HepG2 (cell line): ENCODE data around the gene FIGNL1. TPM values are rescaled to one million over a fixed set of nuclear protein-coding genes. Genes with fewer than 3 reads are reported as not detected.

Experiments used
- CTCF ChIP-seq: sonication (generic); formaldehyde crosslinking; IDR thresholded peaks from 2 replicates; pipeline ENCODE4 v1.5.0; 2020; ENCODE audit warnings: mild to moderate bottlenecking, missing genetic modification reagents, moderate library complexity
- FOXP4 ChIP-seq: sonication (generic); formaldehyde crosslinking; IDR thresholded peaks from 2 replicates; pipeline ENCODE4 v1.4.0; 2020; ENCODE audit warnings: missing genetic modification reagents
- HES4 ChIP-seq: sonication (generic); formaldehyde crosslinking; IDR thresholded peaks from 2 replicates; pipeline ENCODE4 v1.9.0; 2021; ENCODE audit warnings: mild to moderate bottlenecking, missing genetic modification reagents, borderline replicate concordance
- HMGXB4 ChIP-seq, 2 experiments: sonication (generic) in 1 of 2; formaldehyde crosslinking in 1 of 2; IDR thresholded peaks; 2 replicates each; pipeline versions ENCODE4 v1.4.0 to v1.6.1; 2018 to 2020; ENCODE audit warnings: missing genetic modification reagents in 2 of 2, borderline replicate concordance in 1 of 2, low read depth in 1 of 2, mild to moderate bottlenecking in 1 of 2, missing biosample characterization in 1 of 2
- RAD21 ChIP-seq: fragments of 450-650 bp; formaldehyde crosslinking; IDR thresholded peaks from 2 replicates; pipeline ENCODE4 v1.5.0; 2020; ENCODE audit warnings: mild to moderate bottlenecking
- SMC3 ChIP-seq: IDR thresholded peaks from 2 replicates; pipeline ENCODE4 v1.6.1; 2011; ENCODE audit warnings: low read length, improper control_type of control experiment
- STAG1 ChIP-seq: sonication (generic); formaldehyde crosslinking; IDR thresholded peaks from 2 replicates; pipeline ENCODE4 v1.4.0; 2020; ENCODE audit warnings: missing genetic modification reagents
- TEAD3 ChIP-seq: optimal IDR thresholded peaks from 2 replicates; pipeline ENCODE3; 2016; ENCODE audit warnings: borderline replicate concordance
- XRCC5 ChIP-seq: fragments of 200-400 bp; formaldehyde crosslinking; optimal IDR thresholded peaks from 2 replicates; pipeline ENCODE3; 2017; ENCODE audit warnings: mild to moderate bottlenecking, low read length
- ZFY ChIP-seq: sonication (generic); formaldehyde crosslinking; IDR thresholded peaks from 2 replicates; pipeline ENCODE4 v1.4.0; 2020; ENCODE audit warnings: missing genetic modification reagents
- ZNF251 ChIP-seq: sonication (generic); formaldehyde crosslinking; IDR thresholded peaks from 2 replicates; pipeline ENCODE4 v1.9.0; 2021; ENCODE audit warnings: mild to moderate bottlenecking, missing genetic modification reagents
- polyA plus RNA-seq, 8 experiments: library from polyadenylated mRNA; depleted of rRNA in 3 of 8; stranded (reverse) in 7 of 8; unstranded in 1 of 8; fragments of >200 nt; fragmentation: Illumina TruSeq in 4 of 8; extraction: Trizol in 4 of 8; gene quantifications; 2 replicates each; pipeline versions ENCODE4 v1.2.1 to v1.2.3, GENCODE V29; 2011 to 2016; ENCODE audit warnings: low read depth in 4 of 8, missing spikeins in 1 of 8, mixed read lengths in 1 of 8; ENCODE audit not compliant: insufficient read depth in 1 of 8
- total RNA-seq, 5 experiments: library from RNA; depleted of rRNA; stranded (reverse); fragments of >200 nt; fragmentation: Illumina TruSeq; extraction: Trizol; gene quantifications; 2 replicates each; pipeline ENCODE4 v1.2.3, GENCODE V29; 2016; ENCODE audit warnings: low read depth in 1 of 5

Gene FIGNL1
- total and polyA plus RNA-seq, 2 of the 13 experiments (the other 11 are each of a cell fraction or from before 2014, with no cell fraction given), result 4.0 to 20.9 TPM

- TF ChIP-seq HMGXB4 (CRISPR knock-in tag; IDR thresholded peaks at IDR 0.05; ENCODE audit: borderline replicate concordance in 1 of 2, low read depth in 1 of 2) (peak in 1 of 2 experiments; percentile 31; a peak in 1 of 4 replicates), HES4 (CRISPR knock-in tag) (no peak), CTCF (CRISPR knock-in tag) (peak; percentile 86), ZFY (CRISPR knock-in tag) (no peak), ZNF251 (CRISPR knock-in tag) (no peak), XRCC5 (peak; percentile 85), STAG1 (peak; percentile 83), TEAD3 (CRISPR knock-in tag) (peak; percentile 24), FOXP4 (CRISPR knock-in tag) (no peak), RAD21 (CRISPR knock-in tag) (peak; percentile 68), SMC3 (peak; percentile 75)
Observed at GRCh38 chr7:50418086-50418515, 32.0 kb downstream of the FIGNL1 start (continued).
